ENCODE data around the gene CLMN. TPM values are rescaled to one million over a fixed set of nuclear protein-coding genes. Genes with fewer than 3 reads are reported as not detected.
"Not testable (repeated sequence)": the region's sequence is repeated elsewhere in the genome, so short reads cannot be mapped to it uniquely, and the experiment has no call there.

The CLMN gene
- total and polyA plus RNA-seq, 2 donors (not counting 1 experiment from before 2014, with no cell fraction given) = 9.6 to 51.5 TPM

DNA sequence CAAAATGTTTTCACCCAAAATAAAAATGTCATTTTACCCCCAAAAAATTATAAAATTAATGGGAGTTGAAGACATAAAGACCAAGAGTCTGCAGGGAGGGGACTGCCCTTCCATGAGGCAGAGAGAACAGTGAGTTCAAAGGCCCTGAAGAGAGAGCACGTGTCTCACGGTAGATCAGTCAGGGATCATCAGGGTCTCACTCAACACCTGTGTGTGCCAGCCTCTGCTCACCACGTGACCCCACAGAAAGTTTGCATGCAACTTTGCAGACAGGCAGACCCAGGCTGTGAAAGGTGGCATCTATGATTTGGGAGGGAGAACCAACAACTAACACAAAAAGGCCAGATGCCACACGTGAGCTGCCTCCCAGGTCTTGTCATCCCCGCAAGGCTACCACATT, 33.1 kb downstream of the CLMN start:
- Mint-ChIP-seq H3K27ac (no peak overlapping the region), H3K4me3 (no peak overlapping the region), H3K27me3 (no peaks in the 10 kb centered on the region), H3K9me3 (ENCODE audit: insufficient read depth) (no peaks in the 10 kb centered on the region), H3K4me1 (peaks cover 38% of the 10 kb centered on the region)
- Histone ChIP-seq H3K9ac (ENCODE audit: low read length) (no peak overlapping the region), H3K4me3 (ENCODE audit: control extremely low read depth in 1 of 5, extremely low read depth in 1 of 5, insufficient read depth in 1 of 5, low read depth in 2 of 5, low read length in 4 of 5) (no peak overlapping the region), H3K36me3 (replicated peaks in 1 of 2; ENCODE audit: control extremely low read depth in 1 of 2, control insufficient read depth in 1 of 2, extremely low read depth in 1 of 2, insufficient read depth in 2 of 2, low read length in 1 of 2) (no peaks in the 10 kb centered on the region), H2AFZ (ENCODE audit: insufficient read depth, low read depth, low read length, poor library complexity, severe bottlenecking) (no peak overlapping the region), H3K4me2 (replicated peaks; ENCODE audit: low read depth, low read length, poor library complexity, severe bottlenecking) (no peak overlapping the region), H3K9me3 (ENCODE audit: control extremely low read depth in 1 of 3, control insufficient read depth in 2 of 3, insufficient read depth in 1 of 3, low read length in 2 of 3) (peaks cover 0 to 3% (median 0%) of the 10 kb centered on the region in 3 donors), H3K4me1 (ENCODE audit: control insufficient read depth in 2 of 2, insufficient read depth in 2 of 2, low read length in 2 of 2) (peaks cover 17 to 27% of the 10 kb centered on the region in 2 donors), H3K27me3 (replicated peaks in 1 of 4; ENCODE audit: control extremely low read depth in 1 of 4, control insufficient read depth in 3 of 4, insufficient read depth in 4 of 4, low read length in 3 of 4) (no peaks in the 10 kb centered on the region), H4K20me1 (ENCODE audit: control insufficient read depth, insufficient read depth, low read length, poor library complexity, severe bottlenecking) (peaks cover 19% of the 10 kb centered on the region), H3K79me2 (ENCODE audit: control insufficient read depth, insufficient read depth, low read length) (peaks cover 29% of the 10 kb centered on the region), H3K27ac (ENCODE audit: low read length in 2 of 2) (no peak overlapping the region)
- ChIA-PET CTCF (no interaction called here), POLR2A (no interaction called here)
- WGBS (ENCODE audit: insufficient coverage) = 70% methylated on average over 4 of the region's 5 CpGs
- ATAC-seq (ENCODE audit: low read depth) (no peak), DNase-seq (no peak)
- no peak for TF ChIP-seq EZH2 (IDR thresholded peaks at IDR 0.05; ENCODE audit: borderline replicate concordance, insufficient read depth, low read depth, low read length, poor library complexity, severe bottlenecking)
- TF ChIP-seq, protein P1, sequence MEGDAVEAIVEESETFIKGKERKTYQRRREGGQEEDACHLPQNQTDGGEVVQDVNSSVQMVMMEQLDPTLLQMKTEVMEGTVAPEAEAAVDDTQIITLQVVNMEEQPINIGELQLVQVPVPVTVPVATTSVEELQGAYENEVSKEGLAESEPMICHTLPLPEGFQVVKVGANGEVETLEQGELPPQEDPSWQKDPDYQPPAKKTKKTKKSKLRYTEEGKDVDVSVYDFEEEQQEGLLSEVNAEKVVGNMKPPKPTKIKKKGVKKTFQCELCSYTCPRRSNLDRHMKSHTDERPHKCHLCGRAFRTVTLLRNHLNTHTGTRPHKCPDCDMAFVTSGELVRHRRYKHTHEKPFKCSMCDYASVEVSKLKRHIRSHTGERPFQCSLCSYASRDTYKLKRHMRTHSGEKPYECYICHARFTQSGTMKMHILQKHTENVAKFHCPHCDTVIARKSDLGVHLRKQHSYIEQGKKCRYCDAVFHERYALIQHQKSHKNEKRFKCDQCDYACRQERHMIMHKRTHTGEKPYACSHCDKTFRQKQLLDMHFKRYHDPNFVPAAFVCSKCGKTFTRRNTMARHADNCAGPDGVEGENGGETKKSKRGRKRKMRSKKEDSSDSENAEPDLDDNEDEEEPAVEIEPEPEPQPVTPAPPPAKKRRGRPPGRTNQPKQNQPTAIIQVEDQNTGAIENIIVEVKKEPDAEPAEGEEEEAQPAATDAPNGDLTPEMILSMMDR (IDR thresholded peaks at IDR 0.05) = no peak
- intact Hi-C loops (cut with micrococcal nuclease) = no loop called here

DNA sequence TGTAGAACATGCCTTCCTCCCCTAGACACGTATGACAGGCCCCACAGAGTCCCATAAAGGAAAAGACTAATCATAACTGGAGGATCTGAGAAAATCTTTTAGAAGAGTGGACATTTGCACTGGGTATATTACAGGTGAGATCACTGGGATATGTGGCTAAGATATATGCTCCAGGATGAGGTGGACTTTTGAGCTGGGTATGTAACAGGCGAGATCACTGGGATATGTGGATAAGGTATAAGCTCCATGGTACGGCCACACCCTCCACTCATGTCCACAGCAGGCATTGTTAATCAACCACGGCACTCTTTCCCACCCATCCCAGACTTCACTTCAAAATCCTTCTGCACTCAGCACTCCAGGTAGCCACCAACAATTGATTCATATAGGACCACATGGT, 34.1 kb downstream of the CLMN start:
- TF ChIP-seq, protein P1 (IDR thresholded peaks at IDR 0.05) = no peak
- TF ChIP-seq EZH2 (IDR thresholded peaks at IDR 0.05; ENCODE audit: borderline replicate concordance, insufficient read depth, low read depth, low read length, poor library complexity, severe bottlenecking) = no peak
- ChIA-PET POLR2A (interaction anchor here (0.7 kb wide), 1 partner anchor 145 kb away, joined by 3 read pairs; no protein-coding TSS in a partner anchor), CTCF (interaction anchor here (0.5 kb wide), 1 partner anchor 16 kb away, joined by 3 read pairs; no protein-coding TSS in a partner anchor)
- H3K4me3 Mint-ChIP-seq = no peak overlapping the region
- DNase-seq (no peak), ATAC-seq (ENCODE audit: low read depth) (no peak)
- Histone ChIP-seq H2AFZ (ENCODE audit: insufficient read depth, low read depth, low read length, poor library complexity, severe bottlenecking) (no peak overlapping the region), H3K9ac (ENCODE audit: low read length) (no peak overlapping the region), H3K4me3 (ENCODE audit: control extremely low read depth in 1 of 5, extremely low read depth in 1 of 5, insufficient read depth in 1 of 5, low read depth in 2 of 5, low read length in 4 of 5) (no peak overlapping the region), H3K36me3 (replicated peaks in 1 of 2; ENCODE audit: control extremely low read depth in 1 of 2, control insufficient read depth in 1 of 2, extremely low read depth in 1 of 2, insufficient read depth in 2 of 2, low read length in 1 of 2) (no peaks in the 10 kb centered on the region), H3K9me3 (ENCODE audit: control extremely low read depth in 1 of 3, control insufficient read depth in 2 of 3, insufficient read depth in 1 of 3, low read length in 2 of 3) (peaks cover 0 to 3% (median 0%) of the 10 kb centered on the region in 3 donors), H3K79me2 (ENCODE audit: control insufficient read depth, insufficient read depth, low read length) (peaks cover 29% of the 10 kb centered on the region), H4K20me1 (ENCODE audit: control insufficient read depth, insufficient read depth, low read length, poor library complexity, severe bottlenecking) (peaks cover 14% of the 10 kb centered on the region), H3K4me1 (ENCODE audit: control insufficient read depth in 2 of 2, insufficient read depth in 2 of 2, low read length in 2 of 2) (peaks cover 6 to 16% of the 10 kb centered on the region in 2 donors), H3K27ac (ENCODE audit: low read length in 2 of 2) (no peak overlapping the region), H3K27me3 (replicated peaks in 1 of 4; ENCODE audit: control extremely low read depth in 1 of 4, control insufficient read depth in 3 of 4, insufficient read depth in 4 of 4, low read length in 3 of 4) (no peaks in the 10 kb centered on the region), H3K4me2 (replicated peaks; ENCODE audit: low read depth, low read length, poor library complexity, severe bottlenecking) (no peak overlapping the region)
- WGBS (ENCODE audit: insufficient coverage) = no CpG with 5 or more reads among the region's 4 CpGs
- H3K4me1 Mint-ChIP-seq = peaks cover 27% of the 10 kb centered on the region
- no peaks in the 10 kb centered on the region for H3K27me3 Mint-ChIP-seq
- intact Hi-C loops (cut with micrococcal nuclease) = no loop called here
- no peak overlapping the region for H3K27ac Mint-ChIP-seq
- H3K9me3 Mint-ChIP-seq (ENCODE audit: insufficient read depth) = no peaks in the 10 kb centered on the region

DNA sequence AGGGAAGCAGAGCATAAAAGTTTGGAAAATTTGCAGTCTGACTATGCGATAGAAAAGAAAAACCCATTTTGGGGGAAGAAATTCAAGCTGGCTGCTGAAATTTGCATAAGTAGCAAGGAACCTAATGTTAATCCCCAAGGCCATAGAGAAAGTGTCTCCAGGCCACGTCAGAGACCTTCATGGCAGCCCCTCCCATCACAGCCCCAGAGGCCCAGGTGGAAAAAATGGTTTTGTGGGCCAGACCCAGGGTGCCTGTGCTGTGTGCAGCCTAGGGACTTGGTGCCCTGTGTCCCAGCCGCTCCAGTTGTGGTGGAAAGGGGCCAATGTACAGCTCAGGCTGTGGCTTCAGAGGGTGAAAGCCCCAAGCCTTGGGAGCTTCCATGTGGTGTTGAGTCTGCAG, 35.9 kb downstream of the CLMN start:
- H3K36me3 ChIP-seq (replicated peaks in 1 of 2; ENCODE audit: control extremely low read depth in 1 of 2, control insufficient read depth in 1 of 2, extremely low read depth in 1 of 2, insufficient read depth in 2 of 2, low read length in 1 of 2); H3K4me2 ChIP-seq (replicated peaks; ENCODE audit: low read depth, low read length, poor library complexity, severe bottlenecking); H2AFZ ChIP-seq (ENCODE audit: insufficient read depth, low read depth, low read length, poor library complexity, severe bottlenecking); CTCF ChIA-PET; H3K9me3 Mint-ChIP-seq (ENCODE audit: insufficient read depth); intact Hi-C loops (cut with micrococcal nuclease); H3K27me3 Mint-ChIP-seq; DNase-seq; POLR2A ChIA-PET; H3K27ac ChIP-seq (ENCODE audit: low read length in 2 of 2); H3K9ac ChIP-seq (ENCODE audit: low read length); H3K4me3 Mint-ChIP-seq; ATAC-seq (ENCODE audit: low read depth); H3K27me3 ChIP-seq (replicated peaks in 1 of 4; ENCODE audit: control extremely low read depth in 1 of 4, control insufficient read depth in 3 of 4, insufficient read depth in 4 of 4, low read length in 3 of 4); H3K4me3 ChIP-seq (ENCODE audit: control extremely low read depth in 1 of 5, extremely low read depth in 1 of 5, insufficient read depth in 1 of 5, low read depth in 2 of 5, low read length in 4 of 5); H3K9me3 ChIP-seq (ENCODE audit: control extremely low read depth in 1 of 3, control insufficient read depth in 2 of 3, insufficient read depth in 1 of 3, low read length in 2 of 3); H3K4me1 ChIP-seq (ENCODE audit: control insufficient read depth in 2 of 2, insufficient read depth in 2 of 2, low read length in 2 of 2); H3K27ac Mint-ChIP-seq: not testable (repeated sequence)
- peaks cover 21% of the 10 kb centered on the region for H3K4me1 Mint-ChIP-seq
- Histone ChIP-seq H4K20me1 (ENCODE audit: control insufficient read depth, insufficient read depth, low read length, poor library complexity, severe bottlenecking) (peaks cover 14% of the 10 kb centered on the region), H3K79me2 (ENCODE audit: control insufficient read depth, insufficient read depth, low read length) (peaks cover 22% of the 10 kb centered on the region)
- WGBS (ENCODE audit: insufficient coverage) = 85% methylated on average over 3 of the region's 3 CpGs
